Prostate gland (tissue), 2 donors: ENCODE measurements around the gene RPUSD1.

ENCODE experiments used
- CTCF ChIP-seq, 4 experiments: fragments of 200-600 bp in 2 of 4; fragments of 450-650 bp in 2 of 4; sonication (generic) in 2 of 4; IDR thresholded peaks; 1 replicate in 3 of 4; 2 replicates in 1 of 4; pipeline ENCODE4 v1.5.1; 2016 to 2019; ENCODE audit warnings: antibody characterized with exemption in 4 of 4, mild to moderate bottlenecking in 2 of 4, moderate library complexity in 2 of 4
- POLR2AphosphoS5 ChIP-seq: sonication (generic); formaldehyde crosslinking; IDR thresholded peaks from one replicate; pipeline ENCODE4 v1.6.1; 2017; ENCODE audit warnings: antibody characterized with exemption

- TF ChIP-seq POLR2AphosphoS5 (no peak), CTCF (IDR thresholded peaks at IDR 0.05) (no peak)
Measured at GRCh38 chr16:818592-818991, 30.4 kb upstream of the RPUSD1 start.
